HG03571 (cell line): Measurements from ENCODE around the gene ODAPH.
"Not testable (repeated sequence)": the region's sequence is repeated elsewhere in the genome, so short reads cannot be mapped to it uniquely, and the experiment has no call there.

Experiments
- ATAC-seq: cut with Tn5 transposase; IDR thresholded peaks from one replicate; pipeline ENCODE4 v1.9.1; 2021; ENCODE audit not compliant: unreplicated experiment

ODAPH gene, protein sequence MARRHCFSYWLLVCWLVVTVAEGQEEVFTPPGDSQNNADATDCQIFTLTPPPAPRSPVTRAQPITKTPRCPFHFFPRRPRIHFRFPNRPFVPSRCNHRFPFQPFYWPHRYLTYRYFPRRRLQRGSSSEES

DNA sequence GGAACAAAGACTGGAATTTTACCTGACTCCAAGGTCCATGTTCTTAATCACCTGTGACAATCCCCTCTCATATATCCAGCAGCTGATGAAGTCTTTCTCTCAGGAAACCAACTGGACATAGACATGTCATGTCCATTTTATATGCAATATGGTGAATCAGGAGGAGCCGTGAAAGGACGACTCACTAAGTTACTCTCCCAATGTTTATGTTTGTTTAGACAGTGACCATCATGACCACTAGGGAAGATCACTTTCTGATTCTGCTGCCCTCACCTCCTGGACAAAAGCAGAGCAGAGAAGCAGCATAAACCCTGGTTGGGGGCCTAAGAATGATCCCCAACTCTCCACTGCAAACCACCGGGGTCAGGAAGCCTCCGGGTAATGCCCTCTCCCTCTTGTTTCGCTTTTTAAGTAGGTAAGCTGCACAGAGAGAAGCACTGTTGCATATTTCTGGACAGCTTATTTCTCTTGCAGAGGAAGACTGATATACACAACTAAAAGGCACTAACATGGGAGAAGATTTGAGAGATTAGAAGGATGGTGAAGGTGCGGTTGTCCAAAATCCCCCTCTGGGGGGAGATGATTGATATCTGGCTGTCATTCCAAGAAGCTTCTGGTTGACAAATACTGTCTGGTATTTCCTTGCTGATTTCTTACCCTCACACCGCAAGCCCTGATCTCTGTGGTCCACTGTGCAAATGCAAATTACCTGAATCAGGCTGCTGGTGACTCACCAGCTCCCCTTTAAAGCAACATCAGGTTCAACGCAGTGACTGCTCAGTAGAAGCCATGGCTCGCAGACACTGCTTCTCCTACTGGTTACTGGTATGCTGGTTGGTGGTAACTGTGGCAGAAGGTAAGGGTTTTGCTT, at the start of gene ODAPH:
TSS of gene ODAPH (plus strand) at position 773 of the 871 bp plus-strand sequence. CDS start at position 790, 17 bp downstream.
- peak; percentile 85 for ATAC-seq

DNA sequence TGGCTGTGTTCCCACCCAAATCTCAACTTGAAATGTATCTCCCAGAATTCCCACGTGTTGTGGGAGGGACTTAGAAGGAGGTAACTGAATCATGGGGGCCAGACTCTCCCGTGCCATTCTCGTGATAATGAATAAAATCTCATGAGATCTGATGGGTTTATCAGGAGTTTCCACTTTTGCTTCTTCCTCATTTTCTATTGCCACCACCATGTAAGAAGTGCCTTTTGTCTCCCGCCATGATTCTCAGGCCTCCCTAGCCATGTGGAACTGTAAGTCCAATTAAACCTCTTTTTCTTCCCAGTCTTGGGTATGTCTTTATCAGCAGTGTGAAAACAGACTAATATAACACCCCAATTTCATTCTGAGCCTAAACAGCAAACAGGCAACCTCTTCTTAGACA, 46.3 kb upstream of the ODAPH start:
- ATAC-seq: not testable (repeated sequence)

DNA sequence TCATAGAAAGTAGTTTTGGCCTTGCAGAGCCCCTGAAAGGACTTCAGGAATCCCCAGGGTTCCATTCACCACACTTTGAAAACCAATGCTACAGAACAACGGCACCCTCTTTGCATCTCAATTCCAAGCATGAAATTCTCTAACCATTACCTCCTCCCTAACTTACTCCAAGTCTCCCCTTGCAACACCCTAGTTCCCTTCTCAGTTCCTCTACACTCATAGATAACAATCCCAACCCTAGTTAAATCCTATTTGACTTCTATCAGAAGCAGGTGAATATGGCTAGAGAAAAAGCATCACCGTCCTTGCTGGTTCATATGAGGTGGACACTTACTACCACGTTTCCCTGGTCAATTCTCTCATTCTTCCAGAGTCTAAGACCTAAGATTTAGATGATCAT, 44.0 kb upstream of the ODAPH start:
- ATAC-seq: no peak

DNA sequence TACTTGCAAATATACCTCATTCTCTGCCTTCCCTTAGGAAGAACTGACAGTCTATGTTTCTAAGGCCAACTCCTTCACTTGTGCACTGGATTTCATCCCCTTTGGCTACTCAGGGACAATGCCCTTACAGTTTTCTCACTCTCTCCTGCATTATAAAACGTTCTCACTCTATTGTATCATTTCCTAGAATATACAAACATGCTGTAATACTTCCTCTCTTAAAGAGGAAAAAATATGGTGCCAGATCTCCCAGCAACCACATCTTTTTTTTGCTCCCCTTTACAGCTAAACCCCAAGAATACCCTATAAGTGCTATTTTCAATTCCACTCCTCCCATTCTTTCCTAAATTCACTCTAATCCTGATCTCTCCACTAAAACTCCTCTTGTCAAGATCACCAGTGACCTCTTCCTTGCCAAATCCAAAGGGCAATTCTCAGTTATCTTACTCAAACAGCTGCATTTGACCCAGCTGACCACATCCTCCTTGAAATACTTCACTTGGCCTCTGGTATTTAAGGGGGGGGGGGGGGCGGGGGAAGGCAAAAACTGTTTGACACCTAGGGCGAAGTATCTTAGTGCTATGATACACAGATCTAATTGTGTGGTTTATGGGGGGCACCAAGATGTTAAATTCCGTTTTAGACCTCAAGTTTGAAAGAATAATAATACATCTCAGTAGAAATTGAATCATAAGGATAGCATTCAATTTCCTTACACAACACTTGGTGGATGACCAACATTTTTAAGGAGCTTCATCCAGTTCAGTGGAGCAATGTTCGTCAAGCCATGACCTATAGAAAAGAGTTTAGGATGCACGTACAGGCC, 43.3 kb upstream of the ODAPH start:
- ATAC-seq: no peak

DNA sequence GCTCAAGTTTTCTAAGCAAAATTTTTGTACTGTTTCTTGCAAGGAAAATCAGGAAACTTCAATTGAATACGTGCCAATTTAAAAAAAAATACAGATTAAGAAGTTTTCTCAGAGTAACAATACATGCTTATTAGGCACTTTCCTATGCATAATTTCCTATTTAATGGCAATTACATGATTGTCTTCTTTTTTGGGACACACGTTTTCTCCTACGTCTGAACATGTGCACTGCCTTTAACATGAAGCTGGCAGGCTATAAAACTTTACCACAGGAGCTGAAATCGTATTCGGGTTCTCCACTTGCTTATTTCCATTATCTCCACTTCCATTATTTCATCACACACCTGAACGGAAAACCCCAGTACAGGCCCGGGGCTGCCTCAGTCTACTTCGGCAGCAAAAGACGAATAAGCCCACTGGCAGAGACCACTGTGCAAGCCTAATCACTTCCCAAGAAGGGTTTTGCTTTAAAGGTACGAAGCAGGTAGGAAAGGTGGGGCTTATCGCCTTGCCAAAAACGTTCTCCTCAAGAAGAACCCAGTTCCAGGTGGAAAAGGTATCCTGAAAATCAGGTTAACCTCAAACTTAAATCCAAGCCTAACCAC, 42.2 kb upstream of the ODAPH start:
- ATAC-seq: no peak

DNA sequence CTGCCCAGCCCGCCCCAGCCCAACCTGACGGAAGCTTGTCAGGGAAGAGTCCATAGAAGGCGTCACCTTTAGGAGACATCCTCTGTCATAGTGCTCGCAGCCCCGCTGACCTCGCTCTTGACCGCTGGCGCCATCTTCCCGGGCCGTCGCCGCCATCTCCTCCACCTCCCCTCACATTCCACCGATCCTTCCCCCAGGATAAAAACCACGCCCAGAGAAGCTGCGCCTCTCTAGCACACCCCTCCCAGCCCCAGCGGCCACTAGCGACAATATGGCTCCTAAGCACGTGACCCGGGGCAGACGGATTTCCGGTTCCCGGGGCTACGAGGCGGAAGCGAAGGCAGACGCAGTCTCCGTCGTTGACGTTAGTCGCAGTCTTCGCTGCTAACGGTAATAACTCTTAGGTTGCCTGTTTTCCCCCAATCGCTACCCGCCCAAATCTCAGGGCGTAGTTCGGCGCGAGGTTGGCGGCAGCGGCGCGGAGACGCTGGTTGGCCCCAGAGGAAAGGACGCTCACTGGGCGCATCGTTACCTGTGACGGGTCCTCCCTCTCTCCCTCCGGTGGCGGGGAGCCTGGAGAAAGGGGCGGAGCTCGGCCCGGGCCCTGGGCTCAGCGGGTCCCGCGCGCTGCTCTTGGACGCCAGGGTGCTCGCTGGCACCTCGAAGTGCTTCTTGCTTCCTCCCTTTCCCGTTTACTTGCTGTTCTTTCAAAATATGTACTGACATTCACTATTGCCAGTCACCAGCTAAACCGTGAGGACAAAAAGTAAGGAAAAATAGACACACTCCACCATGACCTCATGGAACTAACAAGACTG, 41.5 kb upstream of the ODAPH start, which contains the start of the genes RCHY1 and THAP6:
TSS of gene RCHY1 (minus strand) at position 273 of the 818 bp plus-strand sequence. CDS start at position 156, 117 bp downstream.
TSS of gene THAP6 (plus strand) at position 343 of the 818 bp plus-strand sequence. CDS start 980 bp downstream, outside the sequence.
- peak; percentile 93 for ATAC-seq

DNA sequence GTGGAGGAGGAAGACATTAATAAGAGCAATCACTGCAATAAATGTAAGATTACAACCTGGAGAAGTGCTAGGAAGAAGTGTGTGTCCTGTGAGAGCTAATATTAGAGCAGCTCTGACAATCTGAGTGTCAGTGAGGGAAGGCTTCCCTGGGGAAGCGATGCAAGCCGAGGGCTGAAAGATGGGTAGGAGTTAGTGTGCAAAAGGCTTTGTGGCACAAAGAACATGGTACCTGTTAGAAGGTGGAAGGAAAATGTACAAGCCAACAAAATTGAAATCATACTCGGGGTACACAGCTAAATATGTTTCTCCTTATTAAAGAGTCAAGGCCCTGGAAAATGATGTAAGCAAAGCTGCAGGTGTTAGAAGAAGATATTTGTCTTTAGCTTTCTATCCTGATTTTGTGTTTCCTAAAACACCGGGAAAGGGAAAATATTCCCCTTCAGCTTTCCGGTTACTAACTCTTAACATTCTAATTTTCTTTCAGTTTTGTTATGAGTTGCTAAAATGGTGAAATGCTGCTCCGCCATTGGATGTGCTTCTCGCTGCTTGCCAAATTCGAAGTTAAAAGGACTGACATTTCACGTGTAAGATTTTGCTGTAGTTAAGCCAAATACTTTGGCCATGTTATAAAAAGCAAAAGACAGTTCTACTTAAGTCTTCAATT, 40.8 kb upstream of the ODAPH start:
- ATAC-seq: peak; percentile 6

DNA sequence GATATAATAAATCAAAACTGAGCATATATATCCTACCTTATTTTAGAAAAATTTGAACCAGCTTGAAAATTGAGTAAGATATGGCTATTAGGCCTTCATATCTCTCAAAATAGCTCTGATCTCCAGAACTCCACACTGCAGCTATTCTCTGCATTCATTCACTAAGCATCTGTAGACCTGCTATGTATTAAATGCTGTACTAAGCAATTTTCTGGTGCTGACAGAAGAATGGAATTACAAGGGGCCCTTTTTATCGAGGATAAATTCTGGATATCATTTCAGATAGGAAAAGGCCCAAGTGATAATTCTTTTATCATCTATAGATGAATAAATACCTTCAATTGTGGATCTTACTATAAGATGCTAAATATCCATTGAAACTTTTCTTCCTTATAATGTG, 39.7 kb upstream of the ODAPH start:
- ATAC-seq: no peak

DNA sequence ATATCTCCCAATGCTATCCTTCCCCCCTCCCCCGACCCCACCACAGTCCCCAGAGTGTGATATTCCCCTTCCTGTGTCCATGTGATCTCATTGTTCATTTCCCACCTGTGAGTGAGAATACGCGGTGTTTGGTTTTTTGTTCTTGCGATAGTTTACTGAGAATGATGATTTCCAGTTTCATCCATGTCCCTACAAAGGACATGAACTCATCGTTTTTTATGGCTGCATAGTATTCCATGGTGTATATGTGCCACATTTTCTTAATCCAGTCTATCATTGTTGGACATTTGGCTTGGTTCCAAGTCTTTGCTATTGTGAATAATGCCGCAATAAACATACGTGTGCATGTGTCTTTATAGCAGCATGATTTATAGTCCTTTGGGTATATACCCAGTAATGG, 36.4 kb upstream of the ODAPH start:
- ATAC-seq: not testable (repeated sequence)

DNA sequence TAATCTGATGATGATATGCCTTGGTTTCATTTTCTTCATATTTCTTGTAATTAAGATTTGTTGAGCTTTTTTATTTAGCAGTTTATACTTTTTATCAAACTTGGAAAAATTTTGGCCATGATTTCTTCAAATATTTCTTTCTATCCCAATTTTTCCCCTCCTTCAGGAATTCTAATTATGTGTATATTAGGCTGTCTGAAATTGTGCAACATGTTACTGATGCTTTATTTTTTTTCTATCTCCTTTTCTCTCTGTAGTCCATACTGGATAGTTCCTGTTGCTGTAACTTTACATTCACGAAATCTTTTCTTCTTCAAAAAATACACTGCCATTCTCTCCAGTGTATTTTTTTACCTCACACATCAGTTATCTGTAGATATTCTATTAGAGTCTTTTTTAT, 30.8 kb upstream of the ODAPH start:
- ATAC-seq: no peak

DNA sequence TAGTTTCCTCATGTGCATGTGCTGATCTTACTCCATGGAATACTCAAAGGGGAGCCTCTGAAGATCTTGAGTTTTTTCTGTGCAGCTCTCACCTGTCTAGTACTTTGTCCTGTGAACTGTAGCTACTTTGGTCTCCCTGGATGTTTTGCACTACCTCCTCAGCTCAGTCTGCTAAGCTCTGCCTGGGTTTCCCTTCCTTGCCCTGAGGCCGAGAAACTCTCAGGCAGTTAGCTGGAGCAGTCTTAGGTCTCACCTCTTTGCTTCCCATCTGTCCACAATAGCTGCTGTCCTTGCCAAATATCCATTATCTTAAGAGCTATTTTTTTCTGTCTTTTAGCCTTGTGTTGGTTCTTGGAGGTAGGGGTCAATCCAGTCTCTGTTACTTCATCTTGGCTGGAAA, 30.0 kb upstream of the ODAPH start:
- no peak for ATAC-seq

DNA sequence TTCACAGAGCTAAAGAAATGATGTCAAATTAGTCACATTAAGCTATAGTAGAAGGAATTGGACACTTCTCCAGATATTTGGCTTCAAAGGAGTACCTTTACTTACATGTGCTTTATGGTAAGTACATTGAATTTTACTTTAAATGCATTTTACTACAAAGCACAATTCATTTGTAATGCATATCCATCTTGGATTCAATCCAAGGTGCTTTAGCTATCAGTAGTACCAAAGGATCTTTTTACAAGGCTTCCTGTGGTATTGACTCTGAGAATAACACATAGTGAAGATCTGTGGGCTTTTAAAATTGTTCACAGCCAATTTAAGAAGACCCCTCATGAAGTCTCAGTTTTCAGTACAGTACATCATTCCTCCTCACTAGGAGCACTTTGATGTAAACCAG, 28.4 kb upstream of the ODAPH start:
- no peak for ATAC-seq

DNA sequence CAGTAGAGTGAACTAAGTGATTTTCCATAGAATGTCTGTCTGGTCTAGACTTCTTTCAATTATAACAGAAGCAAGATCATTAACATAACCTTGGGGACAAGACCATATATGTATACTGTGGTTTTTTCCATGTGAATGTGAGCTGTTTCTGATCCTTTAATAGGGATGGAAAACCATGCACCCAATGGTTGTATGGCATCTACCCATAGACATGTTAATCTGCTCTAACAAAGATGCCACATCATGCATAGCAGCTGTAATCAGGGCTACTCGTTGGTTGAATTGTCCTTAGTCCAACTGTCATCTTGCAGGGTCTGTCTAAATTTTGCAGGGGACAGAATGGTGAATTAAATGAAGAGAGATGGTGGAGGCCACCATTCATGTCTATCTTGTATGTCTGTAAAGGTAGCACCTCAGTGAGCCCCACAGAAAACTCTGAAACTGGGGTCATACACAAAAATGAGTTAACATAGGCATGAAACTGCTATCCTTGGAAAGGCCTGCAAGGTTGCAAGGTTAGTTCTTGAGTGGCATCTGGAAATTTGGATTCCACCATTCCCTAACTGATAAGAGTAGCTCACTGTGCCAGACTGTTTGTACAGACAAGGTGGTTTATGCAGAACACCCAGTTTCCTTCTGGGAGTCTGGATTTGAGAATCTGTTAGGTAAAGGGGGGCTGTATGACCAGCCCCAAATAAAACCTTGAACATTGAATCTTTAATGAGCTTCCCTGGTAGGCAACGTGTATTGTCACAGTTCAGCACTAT, 25.1 kb upstream of the ODAPH start:
- no peak for ATAC-seq

DNA sequence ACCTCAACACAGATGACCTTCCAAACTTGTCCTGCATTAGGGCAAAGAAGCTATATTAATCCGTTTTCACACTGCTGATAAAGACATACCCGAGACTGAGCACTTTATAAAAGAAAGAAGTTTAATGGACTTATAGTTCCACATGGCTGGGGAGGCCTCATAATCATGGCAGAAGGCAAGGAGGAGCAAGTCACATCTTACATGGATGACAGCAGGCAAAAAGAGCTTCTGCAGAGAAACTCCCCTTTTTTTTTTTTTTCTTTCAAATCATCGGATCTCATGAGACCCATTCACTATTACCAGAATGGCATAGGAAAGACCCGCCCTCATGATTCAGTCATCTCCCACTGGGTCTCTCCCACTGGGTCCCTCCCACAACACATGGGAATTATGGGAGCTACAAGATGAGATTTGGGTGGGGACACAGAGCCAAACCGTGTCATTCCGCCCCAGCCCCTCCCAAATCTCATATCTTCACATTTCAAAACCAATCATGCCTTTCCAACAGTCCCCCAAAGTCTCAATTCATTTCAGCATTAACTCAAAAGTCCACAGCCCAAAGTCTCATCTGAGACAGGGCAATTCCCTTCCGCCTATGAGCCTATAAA, 24.2 kb upstream of the ODAPH start:
- ATAC-seq: not testable (repeated sequence)

DNA sequence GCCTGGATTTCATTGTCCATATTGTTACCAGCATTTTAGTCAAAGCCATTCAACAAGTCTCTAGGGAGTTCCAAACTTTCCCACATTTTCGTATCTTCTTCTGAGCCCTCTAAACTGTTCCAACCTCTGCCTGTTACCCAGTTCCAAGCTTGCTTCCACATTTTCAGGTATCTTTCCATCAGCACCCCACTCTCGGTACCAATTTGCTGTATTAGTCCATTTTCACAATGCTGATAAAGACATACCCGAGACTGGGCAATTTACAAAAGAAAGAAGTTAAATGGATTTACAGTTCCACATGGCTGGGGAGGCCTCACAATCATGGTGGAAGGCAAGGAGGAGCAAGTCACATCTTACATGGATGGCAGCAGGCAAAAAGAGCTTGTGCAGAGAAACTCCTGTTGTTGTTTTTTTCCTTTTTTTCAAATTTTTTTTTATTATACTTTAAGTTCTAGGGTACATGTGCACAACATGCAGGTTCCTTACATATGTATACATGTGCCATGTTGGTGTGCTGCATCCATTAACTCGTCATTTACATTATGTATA, 22.5 kb upstream of the ODAPH start:
- not testable (repeated sequence) for ATAC-seq

DNA sequence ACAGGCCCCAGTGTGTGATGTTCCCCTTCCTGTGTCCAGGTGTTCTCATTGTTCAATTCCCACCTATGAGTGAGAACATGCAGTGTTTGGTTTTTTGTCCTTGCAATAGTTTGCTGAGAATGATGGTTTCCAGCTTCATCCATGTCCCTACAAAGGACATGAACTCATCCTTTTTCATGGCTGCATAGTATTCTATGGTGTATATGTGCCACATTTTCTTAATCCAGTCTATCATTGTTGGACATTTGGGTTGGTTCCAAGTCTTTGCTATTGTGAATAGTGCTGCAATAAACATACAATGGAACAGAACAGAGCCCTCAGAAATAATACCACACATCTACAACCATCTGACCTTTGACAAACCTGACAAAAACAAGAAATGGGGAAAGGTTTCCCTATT, 21.9 kb upstream of the ODAPH start:
- not testable (repeated sequence) for ATAC-seq

DNA sequence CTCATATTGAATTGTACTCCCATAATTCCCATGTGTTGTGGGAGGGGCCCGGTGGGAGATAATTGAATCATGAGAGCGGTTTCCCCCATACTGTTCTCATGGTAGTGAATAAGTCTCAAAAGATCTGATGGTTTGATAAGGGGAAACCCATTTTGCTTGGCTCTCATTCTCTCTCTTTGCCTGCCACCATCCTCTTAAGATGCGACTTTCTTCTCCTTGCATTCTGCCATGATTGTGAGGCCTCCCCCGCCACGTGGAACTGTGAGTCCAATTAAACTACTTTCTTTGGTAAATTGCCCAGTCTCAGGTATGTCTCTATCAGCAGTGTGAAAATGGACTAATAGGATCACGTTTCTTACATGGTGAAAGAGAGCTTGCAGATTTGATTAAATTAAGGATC, 18.6 kb upstream of the ODAPH start:
- ATAC-seq: not testable (repeated sequence)

DNA sequence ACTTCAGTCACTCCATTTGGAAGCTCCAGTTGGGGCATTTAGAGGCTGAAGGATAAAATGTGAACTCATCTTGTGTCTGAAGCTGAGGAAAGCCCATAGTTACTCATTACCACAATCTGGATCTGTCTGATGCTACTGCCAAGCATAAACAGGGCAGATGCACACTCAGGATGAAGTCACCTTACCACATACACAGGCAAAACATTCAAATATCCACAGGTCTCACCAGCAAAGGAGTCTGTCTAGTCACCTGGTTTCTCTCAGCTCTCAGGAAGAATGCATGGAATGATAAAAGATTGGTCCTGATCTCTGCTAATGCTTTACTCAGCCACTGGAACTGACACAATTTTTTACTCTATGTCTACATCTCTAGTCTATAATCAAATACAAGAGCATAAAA, 13.0 kb upstream of the ODAPH start:
- no peak for ATAC-seq
